NCI-H1417 treated with DMSO at 0.1 percent for 48 hours (cell line): Measurements from ENCODE around the gene SRSF7.
"Not testable (repeated sequence)": the region's sequence is repeated elsewhere in the genome, so short reads cannot be mapped to it uniquely, and the experiment has no call there.

ENCODE experiments used
- DNase-seq: peaks from one replicate; lab custom pipeline; 2025; lab: John Stamatoyannopoulos, UW

Gene SRSF7

DNA sequence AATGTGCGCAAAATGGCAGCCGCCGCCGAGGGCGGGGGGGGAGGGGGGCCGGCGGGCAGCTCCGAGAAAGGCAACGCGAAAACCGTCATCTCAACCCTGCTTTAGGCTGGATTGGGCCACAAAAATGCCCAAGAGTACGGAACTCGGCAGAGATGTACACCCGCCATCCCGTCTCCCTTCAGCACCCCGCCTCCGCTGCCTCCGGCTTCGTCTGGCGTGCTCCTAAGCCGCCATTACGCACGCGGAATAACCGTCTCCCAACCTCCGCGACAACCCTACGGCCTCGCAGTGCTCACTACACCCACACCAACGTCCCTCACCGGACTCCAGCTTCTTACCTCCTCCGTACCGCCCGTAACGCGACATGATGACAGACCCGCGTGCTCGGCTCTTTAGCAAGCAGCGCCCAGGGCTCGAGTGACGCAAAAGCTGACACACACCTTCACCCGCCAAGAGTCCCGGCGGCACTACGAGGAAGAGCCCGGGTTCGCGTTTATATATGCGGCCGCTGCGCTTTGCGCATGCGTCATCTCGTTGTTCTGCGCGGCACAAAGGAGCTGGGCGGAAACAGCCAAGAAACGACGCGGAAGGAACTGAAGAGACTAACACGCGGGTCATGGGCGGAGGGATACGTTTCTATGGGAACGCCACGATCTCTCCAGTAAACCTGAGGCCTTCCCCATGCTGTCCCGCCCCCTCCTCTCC is at the start of gene SRSF7:
Gene SRSF7, minus strand, starts transcription at position 471 of the 705 bp plus-strand sequence. Its CDS starts 105 bp downstream, at position 366.
- peak; percentile 99 for DNase-seq

DNA sequence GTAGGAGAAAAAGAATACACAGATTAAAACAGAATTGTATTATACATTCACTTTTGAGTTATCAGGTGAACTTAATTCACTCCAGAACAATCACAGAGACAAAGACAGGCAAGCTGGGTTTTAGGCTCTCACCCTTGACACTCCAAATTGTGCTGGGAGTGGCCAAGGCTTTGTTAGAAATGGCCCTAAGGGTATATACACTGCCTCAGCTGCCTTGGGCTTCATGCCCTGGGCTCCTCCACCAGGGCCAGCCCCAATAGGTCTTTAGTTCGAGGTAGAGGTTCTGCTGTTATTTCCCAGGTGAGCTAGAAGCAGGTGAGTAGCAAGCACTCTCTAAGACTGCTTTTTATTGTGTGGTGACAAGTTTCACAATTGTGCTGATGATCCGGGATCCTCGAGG is 46.8 kb upstream of the SRSF7 start:
- DNase-seq, result no peak

DNA sequence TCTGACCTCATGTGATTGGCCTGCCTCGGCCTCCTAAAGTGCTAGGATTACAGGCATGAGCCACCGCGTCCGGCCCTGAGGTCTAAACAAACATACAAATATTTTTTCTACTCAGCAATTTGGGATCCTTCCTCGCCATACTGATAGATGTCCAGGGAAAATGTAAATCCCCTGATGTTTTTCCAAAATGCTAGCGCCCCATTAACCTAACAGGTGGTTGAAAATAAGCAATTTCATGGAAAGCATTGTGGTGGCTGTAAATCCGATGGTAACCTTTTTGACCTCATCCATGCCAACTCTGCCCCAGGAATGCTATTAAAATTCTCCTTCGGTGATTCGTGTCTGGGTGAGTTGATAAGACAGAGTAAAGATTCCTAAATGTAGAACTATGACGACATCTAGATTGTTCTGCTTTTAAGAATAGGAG is 46.1 kb upstream of the SRSF7 start:
- DNase-seq, result no peak

DNA sequence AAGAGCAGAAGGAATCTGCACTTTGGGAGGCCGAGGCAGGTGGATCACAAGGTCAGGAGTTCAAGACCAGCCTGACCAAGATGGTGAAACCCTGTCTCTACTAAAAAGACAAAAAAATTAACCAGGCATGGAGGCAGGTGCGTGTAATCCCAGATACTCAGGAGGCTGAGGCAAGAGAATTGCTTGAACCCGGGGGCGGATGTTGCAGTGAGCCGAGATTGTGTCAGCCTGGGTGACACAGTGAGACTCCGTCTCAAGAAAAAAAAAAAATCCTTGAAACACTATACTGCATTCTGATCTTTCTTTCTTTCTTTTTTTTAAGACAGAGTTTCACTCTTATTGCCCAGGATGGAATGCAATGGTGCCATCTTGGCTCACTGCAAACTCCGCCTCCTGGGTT is 43.9 kb upstream of the SRSF7 start:
- DNase-seq, result not testable (repeated sequence)

DNA sequence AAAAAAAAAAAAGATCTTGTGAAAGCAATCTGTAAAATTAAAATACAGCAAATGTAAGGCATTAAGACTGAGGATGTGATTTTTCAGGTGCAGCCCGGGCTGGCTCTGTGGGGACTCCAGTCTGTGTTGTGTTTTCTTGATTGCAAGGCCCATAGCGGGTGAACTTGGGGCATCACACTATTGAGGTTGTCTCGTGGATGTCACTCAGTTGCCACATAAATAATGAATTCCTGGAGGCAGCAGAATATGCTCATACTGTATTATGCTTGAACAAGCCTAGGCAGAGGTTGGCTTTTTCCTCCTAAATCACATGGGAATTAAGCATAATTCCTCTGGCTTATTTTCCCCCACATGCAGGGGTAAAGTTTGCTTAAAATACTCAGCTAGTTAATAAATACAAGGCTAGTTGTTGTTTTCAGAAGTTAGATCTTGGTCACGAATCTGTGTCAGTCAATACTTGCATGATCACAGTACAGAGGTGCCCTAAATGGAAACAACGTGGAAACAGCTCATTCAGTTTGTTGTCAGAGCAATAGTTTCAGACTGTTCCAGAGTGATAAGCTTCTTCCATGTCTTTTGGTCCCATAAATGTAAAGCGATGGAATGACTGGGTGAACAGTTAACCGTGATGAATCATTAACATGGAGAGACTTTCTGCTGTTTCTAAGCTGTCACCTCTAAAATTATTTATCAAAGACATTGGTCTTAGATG is 43.2 kb upstream of the SRSF7 start:
- no peak for DNase-seq

DNA sequence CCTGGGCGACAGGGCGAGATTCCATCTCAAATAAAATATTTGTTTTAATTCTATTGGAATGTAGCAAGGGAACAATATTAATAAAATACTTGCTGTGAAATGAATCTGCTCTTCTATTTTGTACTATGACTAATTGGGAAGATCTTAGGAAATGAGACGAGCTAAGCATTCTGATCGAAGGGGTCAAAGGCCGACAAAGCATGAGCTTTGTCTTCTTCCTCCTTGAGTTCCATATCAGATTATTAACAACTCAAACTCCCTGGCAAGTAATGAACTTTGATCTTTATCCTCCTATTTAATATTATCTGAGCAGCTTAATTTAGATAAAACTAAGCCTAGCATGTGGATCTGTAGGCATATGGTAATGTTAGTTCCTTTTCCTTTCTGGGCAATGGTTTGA is 42.4 kb upstream of the SRSF7 start:
- no peak for DNase-seq

DNA sequence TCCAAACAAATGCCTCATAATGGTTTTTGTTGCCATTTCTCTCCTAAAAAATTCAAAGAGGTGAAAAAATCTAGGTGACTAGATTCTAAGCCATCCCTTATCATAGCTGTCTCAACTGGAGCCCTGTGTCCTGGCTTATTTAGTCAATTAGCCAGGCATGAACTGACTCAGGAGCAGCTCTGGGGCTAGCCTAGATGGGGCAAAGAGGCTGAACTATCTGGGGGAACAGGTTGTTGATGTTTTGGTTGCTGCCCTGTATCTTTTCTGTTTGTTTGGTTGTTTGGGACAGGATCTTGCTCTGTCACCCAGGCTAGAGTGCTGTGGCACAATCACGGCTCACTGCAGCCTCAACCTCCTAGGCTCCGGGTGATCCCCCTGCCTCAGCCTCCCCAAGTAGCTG is 41.6 kb upstream of the SRSF7 start:
- no peak for DNase-seq

DNA sequence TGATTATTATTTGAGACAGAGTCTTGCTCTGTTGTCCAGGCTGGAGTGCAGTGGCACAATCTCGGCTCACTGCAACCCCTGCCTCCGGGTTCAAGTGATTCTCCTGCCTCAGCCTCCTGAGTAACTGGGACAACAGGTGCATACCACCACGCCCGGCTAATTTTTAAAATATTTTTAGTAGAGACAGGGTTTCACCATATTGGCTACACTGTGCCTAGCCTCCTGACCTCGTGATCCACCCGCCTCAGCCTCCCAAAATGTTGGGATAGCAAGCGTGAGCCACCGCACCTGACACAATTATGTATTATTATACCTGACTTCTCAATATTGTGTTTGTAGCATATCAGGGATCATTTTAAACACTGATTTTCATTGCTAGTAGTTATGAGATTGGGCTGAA is 41.2 kb upstream of the SRSF7 start:
- not testable (repeated sequence) for DNase-seq

DNA sequence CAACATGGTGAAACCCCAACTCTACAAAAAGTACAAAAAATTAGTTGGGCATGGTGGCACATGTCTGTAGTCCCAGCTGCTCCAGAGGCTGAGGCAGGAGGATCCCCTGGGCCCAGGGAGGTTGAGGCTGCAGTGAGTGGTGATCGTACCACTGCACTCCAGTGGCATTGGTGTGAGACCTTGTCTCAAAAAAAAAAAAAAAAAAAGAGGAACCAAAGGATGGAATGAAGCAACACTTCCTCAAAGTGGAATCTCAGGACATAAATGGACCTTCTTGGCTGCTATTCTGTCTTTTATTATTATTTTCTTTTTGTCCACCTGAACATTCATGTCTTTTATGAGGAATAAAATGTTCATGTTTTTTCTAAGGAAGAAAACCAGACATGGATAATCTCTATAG is 40.6 kb upstream of the SRSF7 start:
- DNase-seq, result no peak

DNA sequence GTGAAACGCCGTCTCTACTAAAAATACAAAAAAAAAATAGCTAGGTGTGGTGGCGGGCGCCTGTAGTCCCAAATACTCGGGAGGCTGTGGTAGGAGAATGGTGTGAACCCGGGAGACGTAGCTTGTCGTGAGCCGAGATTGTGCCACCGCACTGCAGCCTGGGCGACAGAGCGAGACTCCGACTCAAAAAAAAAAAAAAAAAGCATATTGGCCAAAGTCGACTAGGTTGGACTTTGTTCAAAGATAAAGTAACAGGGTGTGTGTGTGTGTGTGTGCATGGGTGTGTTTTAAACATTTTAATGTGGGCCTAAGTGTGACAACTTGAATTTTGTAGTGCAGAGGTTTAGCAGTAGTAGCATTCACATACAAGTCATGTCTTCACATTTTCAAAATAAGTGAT is 38.5 kb upstream of the SRSF7 start:
- no peak for DNase-seq

DNA sequence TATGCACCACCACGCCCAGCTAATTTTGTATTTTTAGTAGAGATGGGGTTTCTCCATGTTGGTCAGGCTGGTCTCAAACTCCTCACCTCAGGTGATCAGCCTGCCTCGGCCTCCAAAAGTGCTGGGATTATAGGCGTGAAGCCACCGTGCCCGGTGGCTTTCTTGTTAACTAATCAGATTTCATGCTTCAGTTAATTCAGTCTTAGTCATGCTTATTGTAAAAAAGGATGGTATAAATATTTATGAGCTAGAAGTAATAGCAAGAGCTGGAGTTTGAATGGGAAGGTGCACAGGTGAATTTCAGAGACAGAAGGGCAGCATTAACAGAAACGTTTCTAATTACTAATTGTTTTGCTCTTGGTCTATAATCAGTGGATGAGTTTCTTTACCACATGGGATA is 37.1 kb upstream of the SRSF7 start:
- DNase-seq, result no peak

DNA sequence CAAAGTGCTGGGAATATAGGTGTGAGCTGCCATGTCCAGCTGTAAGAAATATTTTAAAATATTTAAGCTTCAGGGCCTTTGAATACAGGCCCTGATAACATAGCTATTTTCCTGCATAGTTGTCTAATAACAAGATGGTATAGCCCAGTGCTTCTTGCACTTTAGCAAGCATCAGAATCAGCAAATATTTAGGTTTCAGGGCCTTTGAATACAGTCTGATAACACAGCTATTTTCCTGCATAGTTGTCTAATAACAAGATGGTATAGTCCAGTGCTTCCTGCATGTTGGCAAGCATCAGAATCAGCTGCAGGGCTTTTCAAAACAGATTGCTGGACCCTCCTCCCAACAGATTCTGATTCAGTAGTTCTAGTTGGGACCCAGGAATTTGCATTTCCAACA is 32.4 kb upstream of the SRSF7 start:
- no peak for DNase-seq

DNA sequence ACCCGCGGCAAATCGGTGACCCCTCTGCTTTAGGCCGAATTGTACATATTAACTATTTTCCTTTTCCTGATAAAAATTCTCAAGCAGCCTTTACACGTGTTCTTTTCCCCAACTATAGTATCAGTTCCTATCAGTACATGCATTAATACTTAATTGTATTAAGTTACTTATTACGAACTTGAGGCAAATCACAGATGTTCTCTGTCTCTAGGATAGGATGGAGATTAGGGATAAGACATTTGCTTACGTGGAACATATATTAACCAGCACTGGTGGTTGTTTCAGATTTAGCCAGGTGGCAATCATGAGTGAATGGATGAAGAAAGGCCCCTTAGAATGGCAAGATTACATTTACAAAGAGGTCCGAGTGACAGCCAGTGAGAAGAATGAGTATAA is 27.5 kb upstream of the SRSF7 start:
- no peak for DNase-seq

DNA sequence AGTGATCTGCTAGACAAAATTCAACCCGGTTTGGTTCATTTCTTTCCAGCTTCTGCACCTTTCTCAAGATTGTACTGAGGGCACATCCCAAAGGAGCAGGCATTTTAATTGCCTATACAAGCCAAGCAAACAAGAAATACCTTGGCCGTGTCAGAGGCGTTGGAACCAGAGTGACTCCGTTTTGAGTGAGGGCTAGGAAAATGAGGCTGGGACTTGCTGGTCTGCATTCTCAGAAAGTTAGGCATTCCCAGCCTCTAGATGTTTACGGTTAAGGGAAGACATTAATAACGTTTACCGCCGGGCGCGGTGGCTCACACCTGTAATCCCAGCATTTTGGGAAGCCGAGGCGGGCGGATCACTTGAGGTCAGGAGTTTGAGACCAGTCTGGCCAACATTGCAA is 25.4 kb upstream of the SRSF7 start:
- no peak for DNase-seq

DNA sequence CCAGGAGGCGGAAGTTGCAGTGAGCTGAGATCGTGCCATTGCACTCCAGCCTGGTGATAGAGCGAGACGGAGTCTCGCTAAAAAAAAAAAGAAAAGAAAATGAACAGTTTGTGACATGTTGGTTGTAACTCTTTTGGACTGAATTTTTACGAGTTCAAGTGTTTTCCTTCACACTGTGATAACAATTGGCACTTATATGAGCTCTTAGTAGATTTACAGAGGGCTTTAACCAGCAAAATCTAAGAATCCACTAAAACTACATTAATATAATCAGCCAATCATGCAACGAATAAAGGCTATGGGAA is 24.7 kb upstream of the SRSF7 start:
- DNase-seq, result no peak

DNA sequence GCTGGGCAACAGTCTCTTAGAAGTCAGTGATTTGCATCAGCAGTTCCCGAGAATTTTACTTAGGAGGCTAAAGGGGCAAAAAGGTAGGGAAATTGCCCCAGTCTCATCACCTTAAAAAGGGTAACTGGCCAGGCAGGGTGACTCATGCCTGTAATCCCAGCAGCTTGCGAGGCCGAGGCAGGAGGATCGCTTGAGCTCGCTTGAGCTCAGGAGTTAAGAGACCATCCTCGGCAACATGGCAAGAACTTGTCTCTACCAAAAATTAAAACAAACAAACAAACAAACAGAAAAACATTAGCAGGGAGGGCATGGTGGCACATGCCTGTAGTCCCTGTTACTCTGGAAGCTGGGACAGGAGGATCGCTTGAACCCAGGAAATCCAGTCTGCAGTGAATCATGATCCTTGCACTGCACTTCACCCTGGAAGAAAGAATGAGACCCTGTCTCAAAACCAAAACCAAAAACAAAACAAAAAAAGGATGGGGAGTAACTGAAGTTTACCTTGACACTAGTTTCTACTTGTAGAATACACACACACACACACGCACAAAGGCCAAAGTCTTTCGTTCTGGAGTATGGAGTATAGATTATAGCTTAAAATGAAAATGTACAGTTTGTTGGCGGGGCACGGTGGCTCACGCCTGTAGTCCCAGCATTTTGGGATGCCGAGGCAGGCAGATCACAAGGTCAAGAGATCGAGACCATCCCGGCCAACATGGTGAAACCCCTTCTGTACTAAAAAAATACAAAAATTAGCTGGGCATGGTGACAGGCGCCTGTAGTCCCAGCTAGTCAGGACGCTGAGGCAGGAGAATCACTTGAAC is 24.1 kb upstream of the SRSF7 start:
- DNase-seq, result no peak

DNA sequence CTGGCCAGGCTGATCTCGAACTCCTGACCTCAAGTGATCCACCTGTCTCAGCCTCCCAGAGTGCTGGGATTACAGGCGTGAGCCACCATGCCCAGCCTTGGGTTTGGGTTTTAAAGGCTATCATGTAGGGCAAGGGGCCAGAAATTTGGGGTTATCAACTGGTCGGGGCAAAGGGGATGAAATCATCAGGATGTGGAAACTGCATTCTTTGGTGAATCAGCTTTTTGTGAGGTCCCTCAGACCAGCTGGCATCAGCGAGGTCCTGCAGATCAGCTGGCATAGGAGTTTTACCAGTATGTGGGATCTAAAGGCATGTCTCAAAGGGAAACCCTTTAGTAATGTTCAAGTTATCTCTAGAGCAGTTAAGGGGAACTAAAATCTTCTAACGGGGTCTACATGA is 20.5 kb upstream of the SRSF7 start:
- no peak for DNase-seq

DNA sequence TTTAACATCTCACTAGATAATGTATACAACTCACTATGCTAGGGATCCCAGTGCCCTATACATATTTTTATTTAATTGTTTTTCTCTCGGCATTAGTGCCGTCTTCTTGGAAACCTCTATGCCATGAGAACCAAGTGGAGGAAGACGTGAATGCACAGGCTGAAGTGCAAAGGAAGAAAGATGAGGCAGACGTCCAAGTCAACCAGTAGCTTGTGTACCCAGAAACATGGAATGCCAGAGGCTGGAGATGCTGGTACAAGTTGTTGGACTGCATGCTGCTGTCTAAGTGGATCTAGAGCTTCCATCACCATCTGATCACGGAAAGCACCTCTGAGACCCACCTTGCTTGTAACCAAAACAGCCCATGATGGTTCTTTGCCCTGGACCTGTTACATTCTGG is 14.4 kb upstream of the SRSF7 start:
- DNase-seq, result no peak

DNA sequence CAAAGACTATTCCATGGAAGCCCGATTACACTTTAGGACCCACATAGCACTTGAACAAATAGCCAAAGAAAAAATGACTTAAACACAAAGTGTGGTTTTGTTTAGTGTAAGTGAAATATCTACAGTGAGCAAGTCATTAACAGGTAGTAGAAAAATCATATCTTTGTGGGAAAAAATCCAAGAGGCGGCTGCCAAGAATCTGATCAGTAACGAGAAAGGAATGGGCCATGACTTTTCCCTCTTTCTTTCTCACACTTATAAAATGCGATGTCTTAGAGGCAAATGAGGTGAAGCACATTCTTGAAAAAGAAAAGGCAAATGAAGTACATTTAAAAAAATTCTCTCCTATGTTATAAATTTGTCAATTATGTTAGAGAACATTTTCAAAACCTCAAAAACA is 14.0 kb upstream of the SRSF7 start:
- DNase-seq, result no peak

DNA sequence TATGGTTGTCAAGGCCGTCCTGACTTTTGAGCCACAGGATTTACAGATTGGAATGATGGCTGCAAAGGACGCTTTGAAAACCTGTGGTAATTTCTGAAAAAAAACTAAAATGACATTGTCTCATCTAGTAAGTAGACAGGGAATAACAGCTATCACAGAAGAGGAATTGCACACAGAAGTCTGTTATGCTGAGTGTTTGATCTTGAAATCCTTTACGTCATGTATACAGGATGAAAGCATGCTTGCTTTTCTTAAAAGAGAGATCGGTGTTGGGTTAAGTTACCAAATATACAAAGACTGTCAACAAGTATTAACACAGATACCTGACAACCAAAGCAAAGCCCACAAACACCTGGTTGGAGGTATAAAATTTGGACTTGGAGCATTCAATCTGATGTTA is 12.6 kb upstream of the SRSF7 start:
- no peak for DNase-seq

DNA sequence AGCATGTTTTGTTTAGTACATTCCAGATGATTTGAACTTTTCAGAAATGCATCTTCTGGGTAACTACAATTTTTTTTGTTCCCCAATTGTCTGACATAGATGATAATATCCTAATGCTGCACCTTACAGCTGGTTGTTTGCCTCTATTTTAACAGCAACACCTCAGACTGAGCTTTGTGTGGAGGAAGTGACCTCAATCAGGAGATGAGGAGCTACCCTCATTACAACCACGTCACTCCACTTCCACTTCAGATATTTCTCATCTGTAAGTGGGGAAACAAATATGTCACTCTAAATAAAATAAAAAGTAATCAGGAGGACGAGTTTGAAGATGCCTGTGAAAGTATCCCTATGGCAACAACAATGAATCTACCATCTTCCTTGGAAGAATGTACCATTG is 12.1 kb upstream of the SRSF7 start:
- no peak for DNase-seq

DNA sequence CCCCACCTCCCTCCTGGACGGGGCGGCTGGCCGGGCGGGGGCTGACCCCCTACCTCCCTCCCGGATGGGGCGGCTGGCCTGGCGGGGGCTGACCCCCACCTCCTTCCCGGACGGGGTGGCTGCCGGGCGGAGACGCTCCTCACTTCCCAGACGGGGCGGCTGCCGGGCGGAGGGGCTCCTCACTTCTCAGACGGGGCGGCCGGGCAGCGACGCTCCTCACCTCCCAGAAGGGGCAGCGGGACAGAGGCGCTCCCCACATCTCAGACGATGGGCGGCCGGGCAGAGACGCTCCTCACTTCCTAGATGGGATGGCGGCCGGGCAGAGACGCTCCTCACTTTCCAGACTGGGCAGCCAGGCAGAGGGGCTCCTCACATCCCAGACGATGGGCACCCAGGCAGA is 4.7 kb upstream of the SRSF7 start:
- DNase-seq, result not testable (repeated sequence)

DNA sequence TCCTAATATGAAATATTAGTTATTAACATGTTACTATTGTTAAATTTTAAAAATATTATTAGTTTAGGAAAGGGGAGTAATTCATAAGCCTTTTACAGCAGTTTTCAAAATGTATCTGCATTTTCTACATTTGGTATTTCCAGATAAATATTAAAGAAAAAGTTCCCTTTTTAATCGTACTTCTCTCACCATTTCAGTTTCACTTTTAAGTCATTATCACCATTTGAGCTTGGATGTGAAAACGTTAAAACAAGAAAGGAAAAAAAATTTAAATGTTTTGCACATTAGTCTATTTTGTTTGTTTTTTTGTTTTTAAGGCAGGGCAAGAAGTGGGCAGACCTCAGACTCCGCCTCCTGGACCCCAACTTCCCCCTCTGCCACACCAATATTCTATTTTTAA is 3.3 kb upstream of the SRSF7 start:
- no peak for DNase-seq
